ENCODE results near the gene UPK1B. TPM values are rescaled to one million over a fixed set of nuclear protein-coding genes. Genes with fewer than 3 reads are reported as not detected.
A peak's percentile ranks its signal among the peaks of the same experiment; 100 is the strongest.

UPK1B gene
- total RNA-seq, 1 experiment from 2014 or later: 1.0 TPM

GRCh38 chr3:119238363-119238762 is 65.0 kb downstream of the UPK1B start:
- no peak for DNase-seq
- H3K56ac ChIP-seq (ENCODE audit: insufficient read length, low read depth, low read length): no peak overlapping the region
- no peak overlapping the region for H3K4ac ChIP-seq (ENCODE audit: low read depth, low read length)
- H2AFZ ChIP-seq (ENCODE audit: low read length): no peak overlapping the region
- peaks cover 13 to 42% (median 38%) of the 10 kb centered on the region in 3 experiments; a peak in 6 of 7 replicates for H3K36me3 Mint-ChIP-seq (ENCODE audit: insufficient read depth in 1 of 3, low read depth in 3 of 3)
- no peak overlapping the region for H2BK20ac ChIP-seq (ENCODE audit: low read depth, low read length, poor library complexity, severe bottlenecking)
- H3K14ac ChIP-seq (ENCODE audit: insufficient read depth, low read length): no peak overlapping the region
- no peaks in the 10 kb centered on the region; the same call in 1 of the 2 replicates for H3K27me3 Mint-ChIP-seq (ENCODE audit: low read depth)
- H2BK120ac ChIP-seq (ENCODE audit: low read depth, low read length, poor library complexity, severe bottlenecking): no peak overlapping the region
- H2BK5ac ChIP-seq (ENCODE audit: insufficient read length, low read length): no peak overlapping the region
- no peaks in the 10 kb centered on the region for H4K20me1 ChIP-seq (ENCODE audit: control insufficient read depth, insufficient read depth, insufficient read length)
- no peak for TF ChIP-seq CTCF (conservative IDR thresholded peaks at IDR 0.05)
- H3K79me2 ChIP-seq (ENCODE audit: insufficient read depth, low read length): peaks cover 17% of the 10 kb centered on the region
- no peaks in the 10 kb centered on the region for H3K4me1 ChIP-seq (ENCODE audit: insufficient read depth, low read length)
- H3K23ac ChIP-seq (ENCODE audit: insufficient read length, low read depth, low read length): no peak overlapping the region
- H3K9me3 ChIP-seq (ENCODE audit: control insufficient read depth, low read depth, low read length): no peaks in the 10 kb centered on the region
- H3K27me3 ChIP-seq (ENCODE audit: insufficient read depth, low read length): no peaks in the 10 kb centered on the region
- H3K23me2 ChIP-seq (ENCODE audit: insufficient read length, low read depth, low read length, poor library complexity, severe bottlenecking): peaks cover 8% of the 10 kb centered on the region
- no CpG with 5 or more reads among the region's 4 CpGs for WGBS (ENCODE audit: extremely low coverage, insufficient read length, low lambda C conversion rate)
- H3K9me3 Mint-ChIP-seq: peaks cover 4 to 5% of the 10 kb centered on the region in 2 experiments
- no peak overlapping the region for H3K27ac Mint-ChIP-seq
- H3K9ac ChIP-seq (ENCODE audit: extremely low read depth, insufficient read length, low read length): no peak overlapping the region
- H3K27ac ChIP-seq (ENCODE audit: insufficient read length, low read depth, low read length): no peak overlapping the region
- no peak overlapping the region for H2BK15ac ChIP-seq (ENCODE audit: low read depth, low read length)
- no peak overlapping the region for H3K18ac ChIP-seq (ENCODE audit: insufficient read length, low read depth, low read length)
- no peak overlapping the region for H4K91ac ChIP-seq (ENCODE audit: insufficient read length, low read depth, low read length)
- H2BK12ac ChIP-seq (ENCODE audit: insufficient read length, low read depth, low read length): no peak overlapping the region
- H4K5ac ChIP-seq (ENCODE audit: insufficient read length, low read depth, low read length): no peak overlapping the region
- H3K4me2 ChIP-seq (ENCODE audit: insufficient read depth, insufficient read length, low read length): no peak overlapping the region
- no peak overlapping the region for H3T11ph ChIP-seq (ENCODE audit: low read length)
- no peak overlapping the region for H4K8ac ChIP-seq (replicated peaks; ENCODE audit: insufficient read length, low read depth, low read length)
- H3K79me1 ChIP-seq (ENCODE audit: insufficient read depth, low read depth, low read length, poor library complexity, severe bottlenecking): no peaks in the 10 kb centered on the region
- H3K4me3 Mint-ChIP-seq: peak overlapping the region in 1 of 2 experiments; percentile 51; a peak in 1 of 5 replicates
- peaks cover 12 to 13% of the 10 kb centered on the region in 2 experiments for H3K4me1 Mint-ChIP-seq
- no peak overlapping the region for H2AK5ac ChIP-seq (ENCODE audit: insufficient read length, low read length)
